Hematopoietic multipotent progenitor cell treated with erythropoietin and hydrocortisone succinate and interleukin-3 and kit ligand, for 17 days (in vitro differentiated cells): ENCODE results near the gene TIAM2.
"Not testable (repeated sequence)": the region's sequence is repeated elsewhere in the genome, so short reads cannot be mapped to it uniquely, and the experiment has no call there.

ENCODE experiments used
- DNase-seq: peaks from one replicate; pipeline ENCODE4 v3.0.0-alpha.2; 2015; ENCODE audit warnings: low spot score

Gene TIAM2

DNA sequence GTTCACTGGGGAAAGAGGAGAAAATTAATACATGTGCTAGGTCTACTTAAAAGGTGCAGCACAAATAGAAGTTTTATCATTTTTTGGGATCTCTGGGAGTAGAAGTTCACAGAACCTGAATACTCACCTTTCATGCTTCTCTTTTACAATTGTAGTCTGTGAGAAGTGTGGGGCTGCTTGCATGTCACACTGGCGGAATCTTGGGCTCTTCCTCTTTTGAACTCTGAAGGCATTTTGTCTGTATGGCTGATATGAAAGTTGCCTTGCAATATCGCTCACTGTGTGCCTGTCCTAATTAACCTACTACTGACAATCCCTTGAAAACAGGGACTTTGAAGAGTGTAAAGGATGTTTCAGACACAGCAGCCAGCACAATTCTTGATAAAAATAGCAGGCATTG lies 202.8 kb downstream of the TIAM2 start:
- DNase-seq, result no peak

GRCh38 chr6:155200012-155200411 lies 204.9 kb downstream of the TIAM2 start:
- DNase-seq, result no peak

- no peak for DNase-seq
Measured at GRCh38 chr6:155201461-155202226, 206.5 kb downstream of the TIAM2 start.

DNA sequence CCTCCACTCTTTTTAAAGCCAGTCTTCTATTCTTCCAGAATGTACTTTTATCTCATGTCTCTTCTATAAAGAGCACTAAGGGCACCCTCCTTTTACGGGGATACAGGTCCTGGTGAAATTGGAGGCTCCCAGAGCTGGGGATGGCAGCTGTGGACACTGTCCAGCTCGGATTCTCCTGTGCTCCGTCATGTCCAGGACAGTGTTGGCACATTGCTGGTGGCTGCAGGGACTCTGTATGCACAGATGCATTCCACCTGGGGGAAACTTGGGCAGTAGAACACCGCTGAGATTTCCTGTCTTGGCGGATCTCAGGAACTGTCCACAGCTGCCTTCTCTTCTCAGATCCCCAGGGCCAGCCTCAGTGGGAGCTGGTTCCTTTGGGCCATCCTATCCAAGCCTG lies 212.1 kb downstream of the TIAM2 start:
- DNase-seq, result no peak

DNA sequence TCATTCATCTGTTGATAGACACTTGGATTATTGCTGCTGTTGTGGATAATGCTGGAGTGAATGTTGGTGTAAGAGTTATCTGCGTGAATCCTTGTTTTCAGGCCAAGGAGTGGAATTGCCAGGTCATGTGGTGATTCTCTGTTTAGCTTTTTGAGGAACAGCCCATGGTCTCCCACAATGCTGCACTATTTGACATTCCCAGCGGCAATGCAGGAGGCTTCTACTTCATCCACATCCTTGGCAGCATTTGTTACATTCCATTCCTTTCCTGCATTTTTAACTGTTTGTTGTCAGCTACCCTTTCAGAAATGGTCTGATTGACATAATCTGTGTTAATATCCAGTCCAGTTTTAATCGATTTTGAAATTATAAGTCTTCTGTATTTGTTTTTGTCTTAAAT lies 217.0 kb downstream of the TIAM2 start:
- DNase-seq, result no peak

DNA sequence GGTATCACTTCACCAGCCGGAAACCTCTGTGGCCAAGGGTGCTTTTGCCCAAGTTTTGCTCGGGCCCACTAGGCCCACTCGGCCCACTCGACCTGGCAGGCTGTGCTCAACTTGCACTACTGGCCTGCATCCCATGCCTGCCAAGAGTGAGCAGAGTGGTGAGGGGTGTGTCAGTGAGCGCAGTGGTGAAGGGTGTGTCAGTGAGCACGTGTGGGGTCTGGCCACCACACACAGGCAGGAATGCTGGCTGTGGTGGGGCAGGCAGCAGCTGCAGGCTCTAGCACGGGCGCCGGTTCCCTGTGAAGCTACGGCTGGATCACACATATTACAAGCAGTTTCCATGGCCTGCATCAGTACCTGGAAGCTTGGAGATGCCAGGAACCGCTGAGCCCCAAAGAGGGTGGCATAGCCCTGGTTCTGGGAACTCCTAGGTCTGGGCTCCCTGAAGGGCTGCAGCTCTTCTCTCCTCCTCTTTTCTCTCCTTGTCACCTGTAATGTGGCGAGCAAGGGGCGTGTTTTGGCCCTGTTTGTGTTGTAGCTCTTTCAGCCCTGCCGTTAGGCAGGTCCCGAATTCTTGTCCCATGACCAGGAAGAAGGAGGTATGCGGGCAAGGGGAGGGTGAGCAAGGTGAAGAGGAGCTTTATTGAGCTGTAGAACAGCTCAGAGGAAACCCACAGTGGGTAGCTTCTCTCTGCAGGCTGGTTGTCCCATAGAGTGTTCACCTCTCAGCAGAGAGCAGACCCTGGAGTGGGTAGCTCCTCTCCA lies 217.7 kb downstream of the TIAM2 start:
- DNase-seq, result no peak

GRCh38 chr6:155213611-155214372 lies 218.7 kb downstream of the TIAM2 start:
- DNase-seq, result no peak

DNA sequence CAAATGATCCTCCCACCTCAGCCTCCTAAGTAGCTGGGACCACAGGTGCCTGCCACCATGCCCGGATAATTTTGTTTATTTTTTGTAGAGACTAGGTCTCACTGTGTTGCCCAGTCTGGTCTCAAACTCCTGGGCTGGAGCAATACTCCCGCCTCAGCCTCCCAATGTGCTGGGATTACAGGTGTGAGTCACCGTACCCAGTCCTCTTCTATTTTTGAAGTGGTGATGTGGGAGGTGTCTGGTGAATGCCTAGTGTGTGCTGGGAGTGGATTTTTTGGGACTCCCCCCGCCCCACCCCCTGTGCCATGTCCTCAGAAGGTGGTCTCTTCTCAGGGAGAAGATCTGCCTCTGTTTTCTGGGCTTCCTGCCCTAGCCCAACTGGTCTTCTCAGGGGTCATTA lies 220.8 kb downstream of the TIAM2 start:
- DNase-seq, result no peak

DNA sequence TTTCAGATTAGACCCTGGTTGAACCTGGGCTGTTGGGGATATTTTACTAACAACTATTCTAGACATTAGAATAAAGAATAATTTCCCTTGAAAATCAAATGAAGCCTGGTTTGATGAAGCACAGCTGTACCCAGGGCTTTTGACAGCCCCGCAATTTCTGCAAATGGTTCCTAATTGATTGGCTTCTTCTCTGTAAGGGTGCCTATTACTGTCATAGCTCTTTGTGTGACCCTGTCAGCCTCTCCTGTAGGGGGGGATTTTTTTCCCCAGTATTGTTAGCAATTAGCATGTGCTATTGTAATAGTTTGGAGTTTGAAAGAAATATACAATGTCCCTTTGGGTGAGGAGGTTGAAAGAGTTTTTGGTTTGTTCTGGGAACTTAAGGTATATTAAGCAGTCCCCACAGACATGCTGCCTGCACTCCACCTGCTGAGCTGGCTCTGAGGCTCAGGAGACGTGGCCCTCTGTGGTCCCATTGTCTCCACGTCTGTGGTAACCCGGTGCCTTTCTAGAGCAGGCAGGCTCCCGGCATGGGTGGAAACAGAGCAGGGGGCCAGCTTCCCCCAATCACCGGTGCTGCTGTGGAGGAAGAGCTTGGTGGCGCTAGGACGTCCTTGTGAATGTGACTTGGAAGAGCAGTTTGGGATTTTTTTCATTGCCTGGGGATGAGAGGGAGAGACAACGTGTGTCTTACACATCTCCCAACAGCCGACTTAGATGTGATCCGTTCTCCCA lies 221.4 kb downstream of the TIAM2 start:
- DNase-seq, result no peak

GRCh38 chr6:155218711-155219110 lies 223.6 kb downstream of the TIAM2 start:
- not testable (repeated sequence) for DNase-seq

DNA sequence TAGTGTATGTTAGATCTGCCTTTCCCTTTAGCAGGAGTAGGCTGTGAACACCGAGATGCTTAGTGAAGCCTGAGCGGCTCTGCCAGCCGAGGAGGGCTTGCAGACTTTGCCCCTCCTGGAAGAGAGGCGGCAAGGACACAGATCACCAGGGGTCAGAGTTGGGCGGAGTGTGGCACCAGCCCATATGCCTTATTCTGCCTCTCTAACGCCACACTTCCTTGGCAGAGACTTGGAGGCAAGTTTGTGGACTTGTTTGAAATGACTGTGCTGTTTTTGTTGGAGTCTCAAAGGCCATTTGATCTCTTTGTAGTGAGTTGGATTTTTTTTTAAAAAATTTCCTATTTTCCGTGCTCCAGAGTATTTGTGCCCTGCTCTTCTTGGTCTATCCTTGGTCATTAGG lies 224.2 kb downstream of the TIAM2 start:
- no peak for DNase-seq

DNA sequence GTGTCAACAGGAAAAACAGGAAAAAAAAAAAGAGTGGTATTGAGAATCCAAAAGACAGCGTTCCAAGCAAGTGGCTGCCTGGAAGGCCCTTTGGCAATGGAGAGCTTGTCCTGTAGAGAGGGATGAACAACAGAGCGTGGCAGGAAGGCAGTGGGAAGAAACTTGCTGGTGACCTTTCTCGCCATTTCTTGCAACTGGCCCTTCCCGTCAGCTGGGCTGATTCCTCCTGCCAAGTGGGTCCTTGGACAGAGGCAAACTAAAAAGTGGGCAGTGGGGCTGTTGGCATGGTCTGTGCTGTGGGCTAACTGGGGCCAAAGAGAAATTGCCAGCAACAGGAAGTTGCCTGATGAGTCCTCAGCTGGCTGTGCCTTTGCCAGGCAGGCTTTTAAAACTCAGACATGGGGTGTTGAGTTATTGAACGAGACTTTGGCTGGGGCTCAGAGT lies 224.8 kb downstream of the TIAM2 start:
- DNase-seq, result no peak

DNA sequence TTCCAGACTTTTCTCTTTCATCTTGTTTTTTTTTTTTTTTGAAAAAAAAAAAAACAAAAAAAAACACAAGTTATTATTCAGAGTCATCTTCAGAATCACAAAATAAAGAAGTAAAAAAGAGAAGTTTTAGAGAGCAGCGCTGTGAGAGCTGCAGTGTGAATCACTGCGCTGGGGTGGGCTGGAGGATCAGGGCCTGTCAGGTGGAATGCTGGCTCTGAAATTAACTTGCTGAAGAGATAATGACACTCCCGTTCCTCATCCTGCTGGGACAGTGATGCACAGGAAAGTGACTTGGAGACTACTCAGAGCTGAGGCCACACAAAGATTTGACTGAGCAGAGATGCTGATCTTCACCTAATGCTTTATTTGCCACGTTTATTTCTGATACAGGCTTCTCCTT lies 226.0 kb downstream of the TIAM2 start:
- DNase-seq, result no peak

DNA sequence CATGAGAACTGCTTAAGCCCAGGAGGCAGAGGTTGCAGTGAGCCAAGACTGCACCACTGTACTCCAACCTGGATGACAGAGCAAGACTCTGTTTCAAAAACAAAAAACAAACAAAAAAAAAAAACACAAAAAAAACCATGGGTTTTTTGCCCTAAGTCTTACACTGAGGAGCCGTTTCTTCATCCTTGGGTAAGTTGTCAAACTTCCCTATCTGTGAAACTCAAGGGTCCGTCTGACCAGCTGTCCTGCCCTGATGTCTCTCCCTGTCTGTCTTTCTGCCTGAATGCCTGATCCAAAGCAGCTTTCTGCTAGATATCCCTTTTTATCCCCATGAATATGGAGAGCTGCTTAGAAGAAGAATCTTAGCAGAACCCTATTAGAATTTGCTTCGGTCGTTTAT lies 227.4 kb downstream of the TIAM2 start:
- DNase-seq, result no peak

DNA sequence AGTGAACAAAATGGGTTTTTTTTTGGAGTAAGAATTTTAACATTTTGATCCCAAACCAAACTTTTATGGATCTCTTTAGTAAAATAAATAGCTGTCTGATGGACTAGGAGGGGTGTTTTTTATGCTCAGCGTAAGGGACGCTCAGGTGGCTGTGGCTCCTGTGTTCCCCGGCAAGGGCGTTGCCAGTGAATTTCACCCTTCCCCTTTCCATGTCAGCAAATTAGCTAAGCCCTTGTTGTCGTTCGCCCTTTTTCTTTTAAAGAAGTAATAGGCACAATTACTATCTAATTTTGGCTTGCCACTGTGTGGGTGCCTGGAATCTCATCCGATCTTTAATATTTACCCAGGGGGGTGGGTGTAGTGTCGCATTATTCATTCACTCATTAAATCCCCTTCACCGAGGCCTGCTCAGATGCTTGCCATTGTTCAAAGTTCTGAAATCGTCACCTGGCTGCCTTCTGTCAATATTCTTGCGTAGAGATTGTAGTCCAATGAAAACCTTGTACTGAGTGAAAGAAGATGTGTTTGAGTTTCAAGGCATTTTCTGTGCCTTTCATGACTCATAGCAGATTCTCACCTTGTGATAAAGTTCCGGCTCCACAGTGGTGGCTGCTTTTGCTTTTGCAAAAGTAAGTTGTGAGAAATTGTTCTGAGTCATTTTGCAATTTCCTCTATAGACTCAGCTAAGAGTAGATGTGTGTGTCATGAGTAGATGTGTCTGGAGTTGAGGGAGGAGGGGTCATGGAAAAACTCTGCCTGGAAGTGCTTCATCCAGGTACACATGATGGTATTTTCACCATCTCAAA lies 228.7 kb downstream of the TIAM2 start:
- no peak for DNase-seq

DNA sequence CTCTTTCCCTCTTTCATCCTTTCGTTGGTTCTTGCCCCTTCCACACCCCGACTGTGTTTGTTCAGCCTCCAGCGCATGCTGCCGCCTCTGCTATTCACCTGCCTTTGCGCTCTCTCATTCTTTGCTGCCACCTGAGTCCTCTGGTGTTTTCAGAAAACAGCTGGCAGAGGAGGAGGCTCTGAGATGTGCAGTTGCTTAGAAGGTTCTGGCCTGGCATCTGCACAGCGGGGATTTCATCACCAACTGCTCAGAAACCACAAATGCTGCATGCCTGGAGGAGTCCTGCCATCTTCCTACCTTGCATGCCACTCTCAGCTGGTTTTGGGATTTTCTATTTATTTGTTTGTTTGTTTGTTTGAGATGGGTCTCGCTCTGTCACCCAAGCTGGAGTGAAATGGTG lies 229.5 kb downstream of the TIAM2 start:
- DNase-seq, result no peak

DNA sequence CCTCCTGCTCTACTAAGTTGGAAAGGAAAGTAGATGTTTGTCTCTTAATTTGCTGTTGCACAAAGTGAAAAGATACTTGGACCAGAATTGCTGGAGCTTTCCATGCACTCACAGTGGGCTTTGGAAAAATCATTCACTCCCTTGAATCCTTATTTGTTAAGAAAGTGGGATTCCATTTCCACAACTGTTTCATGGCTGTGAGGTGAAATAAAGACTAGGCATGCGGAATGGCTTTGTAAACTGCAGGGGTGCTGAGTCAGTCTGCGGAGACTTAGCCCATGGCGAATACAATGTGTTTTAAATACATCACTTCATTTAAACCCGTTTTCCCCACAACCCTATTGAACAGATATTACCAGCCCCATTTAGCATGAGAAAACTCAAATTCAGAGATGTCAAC lies 231.9 kb downstream of the TIAM2 start:
- no peak for DNase-seq

- DNase-seq, result no peak
Measured at GRCh38 chr6:155228546-155229166, 233.5 kb downstream of the TIAM2 start.

DNA sequence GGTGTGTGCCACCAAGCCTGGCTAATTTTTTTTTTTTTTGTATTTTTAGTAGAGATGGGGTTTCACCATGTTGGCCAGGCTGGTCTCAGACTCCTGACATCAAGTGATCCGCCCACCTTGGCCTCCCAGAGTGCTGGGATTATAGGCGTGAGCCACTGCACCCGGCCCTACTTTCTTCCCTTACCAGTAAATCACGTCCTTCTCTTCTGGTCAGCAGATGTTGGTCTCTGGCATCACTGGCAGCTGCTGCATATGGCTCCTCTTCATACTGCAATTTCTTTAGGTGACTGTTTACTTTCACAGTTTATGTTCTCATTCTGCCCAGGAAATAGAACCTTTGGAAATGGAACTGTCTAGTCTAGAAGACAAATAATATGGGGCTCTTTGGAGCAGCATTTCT lies 235.9 kb downstream of the TIAM2 start:
- not testable (repeated sequence) for DNase-seq

DNA sequence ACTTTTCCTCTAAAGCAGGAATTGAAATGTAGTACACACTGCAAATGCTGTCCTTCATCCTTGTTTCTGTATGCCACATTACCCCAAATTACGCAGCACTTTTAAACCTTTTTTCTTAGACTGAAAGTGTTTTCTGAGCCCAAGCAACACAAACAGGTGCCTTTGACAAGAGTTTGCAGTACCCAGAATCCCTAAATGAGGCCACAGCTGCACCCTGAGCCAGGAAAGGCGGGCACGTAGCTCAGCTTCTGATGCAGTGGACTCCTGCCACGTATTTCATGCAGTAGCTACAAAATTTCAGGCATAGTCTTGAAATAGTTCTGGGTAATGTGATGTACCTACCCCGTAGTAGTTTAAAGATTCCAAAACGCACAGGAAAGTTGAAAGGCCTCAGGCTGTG lies 237.7 kb downstream of the TIAM2 start:
- no peak for DNase-seq

- no peak for DNase-seq
Measured at GRCh38 chr6:155234167-155234566, 239.1 kb downstream of the TIAM2 start.
